ENCODE results near the gene XG.
"Not testable (repeated sequence)": the region's sequence is repeated elsewhere in the genome, so short reads cannot be mapped to it uniquely, and the experiment has no call there.

Gene XG

GRCh38 chrX:2789569-2789968 is 37.7 kb downstream of the XG start:
- TF ChIP-seq CTCF (IDR thresholded peaks at IDR 0.05; ENCODE audit: insufficient read depth, low read length, poor library complexity, severe bottlenecking) (no peak), EZH2phosphoT487 (conservative IDR thresholded peaks at IDR 0.05; ENCODE audit: low read length) (no peak)
- Histone ChIP-seq H3K9ac (ENCODE audit: low read length) (no peak overlapping the region), H3K4me3 (ENCODE audit: insufficient read depth, low read length, poor library complexity, severe bottlenecking) (no peak overlapping the region), H3K36me3 (ENCODE audit: low read length) (no peaks in the 10 kb centered on the region), H3K9me3 (ENCODE audit: insufficient read depth, low read length) (no peaks in the 10 kb centered on the region), H3K79me2 (ENCODE audit: insufficient read depth, low read length) (no peaks in the 10 kb centered on the region), H3F3A (ENCODE audit: insufficient read depth) (no peaks in the 10 kb centered on the region), H3K4me2 (ENCODE audit: low read depth, low read length, poor library complexity, severe bottlenecking) (no peak overlapping the region), H3K27ac (ENCODE audit: low read depth, low read length) (no peak overlapping the region), H3K9me2 (replicated peaks; ENCODE audit: insufficient read depth, low read length) (no peaks in the 10 kb centered on the region), H3K27me3 (ENCODE audit: low read length) (no peaks in the 10 kb centered on the region), H4K20me1 (ENCODE audit: low read depth, low read length) (no peaks in the 10 kb centered on the region), H2AFZ (ENCODE audit: low read depth, low read length, severe bottlenecking) (no peak overlapping the region)

GRCh38 chrX:2793752-2794151 is 41.9 kb downstream of the XG start:
- TF ChIP-seq CTCF (IDR thresholded peaks at IDR 0.05; ENCODE audit: insufficient read depth, low read length, poor library complexity, severe bottlenecking) (no peak), EZH2phosphoT487 (conservative IDR thresholded peaks at IDR 0.05; ENCODE audit: low read length) (no peak)
- H2AFZ ChIP-seq (ENCODE audit: low read depth, low read length, severe bottlenecking) = no peak overlapping the region

GRCh38 chrX:2794336-2794735 is 42.5 kb downstream of the XG start:
- no peak for TF ChIP-seq CTCF (IDR thresholded peaks at IDR 0.05; ENCODE audit: insufficient read depth, low read length, poor library complexity, severe bottlenecking)
- no peak for TF ChIP-seq EZH2phosphoT487 (conservative IDR thresholded peaks at IDR 0.05; ENCODE audit: low read length)
- no peak overlapping the region for H3K9ac ChIP-seq (ENCODE audit: low read length)
- no peaks in the 10 kb centered on the region for H3F3A ChIP-seq (ENCODE audit: insufficient read depth)
- H2AFZ ChIP-seq (ENCODE audit: low read depth, low read length, severe bottlenecking) = no peak overlapping the region
- H3K79me2 ChIP-seq (ENCODE audit: insufficient read depth, low read length) = no peaks in the 10 kb centered on the region
- H3K9me3 ChIP-seq (ENCODE audit: insufficient read depth, low read length) = no peaks in the 10 kb centered on the region
- H3K27me3 ChIP-seq (ENCODE audit: low read length) = no peaks in the 10 kb centered on the region
- no peaks in the 10 kb centered on the region for H3K36me3 ChIP-seq (ENCODE audit: low read length)
- H3K27ac ChIP-seq (ENCODE audit: low read depth, low read length) = no peak overlapping the region
- no peak overlapping the region for H3K4me3 ChIP-seq (ENCODE audit: insufficient read depth, low read length, poor library complexity, severe bottlenecking)
- no peaks in the 10 kb centered on the region for H4K20me1 ChIP-seq (ENCODE audit: low read depth, low read length)
- no peak overlapping the region for H3K4me2 ChIP-seq (ENCODE audit: low read depth, low read length, poor library complexity, severe bottlenecking)
- no peaks in the 10 kb centered on the region for H3K9me2 ChIP-seq (replicated peaks; ENCODE audit: insufficient read depth, low read length)

More at GRCh38 chrX:2793752-2794151, 41.9 kb downstream of the XG start:
- Histone ChIP-seq H3K27ac (ENCODE audit: low read depth, low read length) (no peak overlapping the region), H3K9me3 (ENCODE audit: insufficient read depth, low read length) (no peaks in the 10 kb centered on the region), H3K4me2 (ENCODE audit: low read depth, low read length, poor library complexity, severe bottlenecking) (no peak overlapping the region), H3K36me3 (ENCODE audit: low read length) (no peaks in the 10 kb centered on the region), H3K9ac (ENCODE audit: low read length) (no peak overlapping the region), H3K79me2 (ENCODE audit: insufficient read depth, low read length) (no peaks in the 10 kb centered on the region), H3K9me2 (replicated peaks; ENCODE audit: insufficient read depth, low read length) (no peaks in the 10 kb centered on the region), H3K4me3 (ENCODE audit: insufficient read depth, low read length, poor library complexity, severe bottlenecking) (no peak overlapping the region), H4K20me1 (ENCODE audit: low read depth, low read length) (no peaks in the 10 kb centered on the region), H3K27me3 (ENCODE audit: low read length) (no peaks in the 10 kb centered on the region), H3F3A (ENCODE audit: insufficient read depth) (no peaks in the 10 kb centered on the region)

GRCh38 chrX:2796808-2797207 is 45.0 kb downstream of the XG start:
- not testable (repeated sequence) for H3K9me3 ChIP-seq (ENCODE audit: insufficient read depth, low read length); H4K20me1 ChIP-seq (ENCODE audit: low read depth, low read length); H3K4me3 ChIP-seq (ENCODE audit: insufficient read depth, low read length, poor library complexity, severe bottlenecking); H3K79me2 ChIP-seq (ENCODE audit: insufficient read depth, low read length); H3K4me2 ChIP-seq (ENCODE audit: low read depth, low read length, poor library complexity, severe bottlenecking); H3K36me3 ChIP-seq (ENCODE audit: low read length); H3K27me3 ChIP-seq (ENCODE audit: low read length); H2AFZ ChIP-seq (ENCODE audit: low read depth, low read length, severe bottlenecking); H3F3A ChIP-seq (ENCODE audit: insufficient read depth); H3K9me2 ChIP-seq (replicated peaks; ENCODE audit: insufficient read depth, low read length); H3K9ac ChIP-seq (ENCODE audit: low read length); H3K27ac ChIP-seq (ENCODE audit: low read depth, low read length)

Data from SU-DHL-6 (cell line).